Endothelial cell of umbilical vein (primary cell): ENCODE data around the gene KIAA0825. TPM values are rescaled to one million over a fixed set of nuclear protein-coding genes. Genes with fewer than 3 reads are reported as not detected.

Source experiments
- BruUV-seq: library from RNA; stranded (reverse); fragments of 400-500 nt; replicated peaks from 2 replicates; lab custom pipeline; 2021; lab: Mats Ljungman, UMichigan
- CTCF ChIA-PET: fragments of 300-600, 350-600 bp; sonication (Branson Sonifier 250); formaldehyde crosslinking; loops from one replicate; lab custom pipeline; 2021; ENCODE audit warnings: antibody characterized with exemption, inconsistent platforms; lab: Charles Lee
- POLR2A ChIA-PET: fragments of 300-600, 350-600 bp; sonication (Branson Sonifier 250); formaldehyde crosslinking; loops from one replicate; lab custom pipeline; 2021; ENCODE audit warnings: antibody characterized with exemption, inconsistent platforms; lab: Charles Lee
- DNase-seq: peaks from one replicate; pipeline ENCODE4 v3.0.0-alpha.2; 2011; ENCODE audit warnings: low read depth, low spot score
- FAIRE-seq: peaks from 2 replicates; lab custom pipeline; 2011; peaks lifted over from hg19 to GRCh38; lab: Jason Lieb, UNC
- H2AFZ ChIP-seq: 2 replicates; pipeline ENCODE4 v1.6.0; 2012; ENCODE audit warnings: low read depth, low read length, control low read depth, inconsistent platforms
- H3K27ac ChIP-seq: 2 replicates; pipeline ENCODE4 v1.5.1; 2011; ENCODE audit warnings: low read depth, mild to moderate bottlenecking, control low read depth, low read length, moderate library complexity; ENCODE audit not compliant: insufficient read depth
- H3K27me3 ChIP-seq, 2 experiments: 2 replicates each; pipeline versions ENCODE4 v1.6.0 to v1.6.1; 2011; ENCODE audit warnings: low read length in 2 of 2, mixed read lengths in 1 of 2; ENCODE audit not compliant: control insufficient read depth in 2 of 2, insufficient read depth in 2 of 2
- H3K36me3 ChIP-seq, 2 experiments: 2 replicates in 1 of 2; 3 replicates in 1 of 2; pipeline ENCODE4 v1.5.1; 2011; ENCODE audit warnings: low read length in 2 of 2, mild to moderate bottlenecking in 1 of 2, moderate library complexity in 1 of 2; ENCODE audit not compliant: control insufficient read depth in 2 of 2, insufficient read depth in 2 of 2; ENCODE audit errors: extremely low read depth in 1 of 2
- H3K4me1 ChIP-seq: 3 replicates; pipeline ENCODE4 v1.5.1; 2011; ENCODE audit warnings: mild to moderate bottlenecking, low read length; ENCODE audit not compliant: control insufficient read depth, insufficient read depth; ENCODE audit errors: extremely low read depth
- H3K4me2 ChIP-seq: 2 replicates; pipeline ENCODE4 v1.6.1; 2011; ENCODE audit warnings: low read length, control low read depth, mixed read lengths; ENCODE audit not compliant: insufficient read depth
- H3K4me3 ChIP-seq, 3 experiments: fragments of 200-600 bp in 1 of 3; sonication (generic), shearing (Covaris generic) in 1 of 3; replicated peaks in 1 of 3; 2 replicates each; pipeline ENCODE4 v1.5.1; 2011 to 2016; ENCODE audit warnings: control low read depth in 3 of 3, low read length in 3 of 3, mild to moderate bottlenecking in 2 of 3, inconsistent platforms in 1 of 3, low read depth in 1 of 3, moderate library complexity in 1 of 3; ENCODE audit not compliant: insufficient read depth in 1 of 3
- H3K79me2 ChIP-seq: 2 replicates; pipeline ENCODE4 v1.6.0; 2012; ENCODE audit warnings: low read length, inconsistent platforms; ENCODE audit not compliant: control insufficient read depth, insufficient read depth
- H3K9ac ChIP-seq: replicated peaks from 2 replicates; pipeline ENCODE3; 2011; ENCODE audit warnings: low read length, control low read depth; ENCODE audit not compliant: insufficient read depth; ENCODE audit errors: extremely low read depth
- H3K9me1 ChIP-seq: replicated peaks from 3 replicates; pipeline ENCODE4 v1.6.0; 2011; ENCODE audit warnings: mild to moderate bottlenecking, low read length; ENCODE audit not compliant: control insufficient read depth, insufficient read depth; ENCODE audit errors: extremely low read depth
- H3K9me3 ChIP-seq: replicated peaks from 2 replicates; pipeline ENCODE4 v1.5.1; 2012; ENCODE audit warnings: low read length, inconsistent platforms; ENCODE audit not compliant: control insufficient read depth, insufficient read depth
- H4K20me1 ChIP-seq: replicated peaks from 2 replicates; pipeline ENCODE3; 2011; ENCODE audit warnings: mild to moderate bottlenecking, low read length; ENCODE audit not compliant: control insufficient read depth, insufficient read depth; ENCODE audit errors: extremely low read depth
- CTCF ChIP-seq, 2 donors: IDR thresholded peaks; 1 replicate in 1 of 2; 2 replicates in 1 of 2; pipeline ENCODE4 v1.5.1; 2011; ENCODE audit warnings: low read length in 2 of 2, mild to moderate bottlenecking in 2 of 2, moderate library complexity in 2 of 2, control low read depth in 1 of 2, inconsistent platforms in 1 of 2, low read depth in 1 of 2; ENCODE audit not compliant: insufficient read depth in 1 of 2; ENCODE audit errors: extremely low read depth in 1 of 2
- EZH2 ChIP-seq: IDR thresholded peaks from 2 replicates; pipeline ENCODE4 v1.6.1; 2012; ENCODE audit warnings: borderline replicate concordance, low read depth, mild to moderate bottlenecking, moderate library complexity, low read length, inconsistent platforms; ENCODE audit not compliant: severe bottlenecking
- FOS ChIP-seq: IDR thresholded peaks from 2 replicates; pipeline ENCODE4 v1.6.1; 2011; ENCODE audit warnings: mild to moderate bottlenecking, low read length, moderate library complexity, borderline replicate concordance; ENCODE audit not compliant: insufficient read depth
- GATA2 ChIP-seq: IDR thresholded peaks from 2 replicates; pipeline ENCODE4 v1.7.0; 2011; ENCODE audit warnings: low read depth, mild to moderate bottlenecking, moderate library complexity, mixed read lengths, low read length; ENCODE audit not compliant: insufficient read length, insufficient read depth
- JUN ChIP-seq: IDR thresholded peaks from 2 replicates; pipeline ENCODE4 v1.6.1; 2011; ENCODE audit warnings: borderline replicate concordance, low read depth; ENCODE audit not compliant: insufficient read length, insufficient read depth
- MAX ChIP-seq: IDR thresholded peaks from 2 replicates; pipeline ENCODE4 v1.6.1; 2011; ENCODE audit not compliant: insufficient read depth, insufficient read length
- MYC ChIP-seq: IDR thresholded peaks from one replicate; pipeline ENCODE4 v1.6.1; 2011; ENCODE audit warnings: mild to moderate bottlenecking, low read depth, low read length
- POLR2A ChIP-seq: IDR thresholded peaks from 2 replicates; pipeline ENCODE4 v1.6.1; 2012; ENCODE audit warnings: low read depth, mild to moderate bottlenecking, control low read depth, low read length
- POLR2AphosphoS5 ChIP-seq: IDR thresholded peaks from 2 replicates; pipeline ENCODE4 v1.6.1; 2012; ENCODE audit warnings: low read depth, mild to moderate bottlenecking, control low read depth, low read length, moderate library complexity; ENCODE audit not compliant: insufficient read depth
- dilution Hi-C: fragments of 300-500 bp; cut with MboI; formaldehyde crosslinking; loops from one replicate; pipeline ENCODE4 v1.15.0; 2019; ENCODE audit warnings: low sequenced_read_pairs; ENCODE audit not compliant: extremely low pct_ligation_motif_present
- intact Hi-C: fragments of 100-400 bp; cut with micrococcal nuclease; formaldehyde crosslinking; loops from one replicate; pipeline ENCODE4 v1.10.0; 2022
- polyA plus RNA-seq, 4 experiments: library from polyadenylated mRNA; depleted of rRNA in 3 of 4; stranded (reverse) in 3 of 4; unstranded in 1 of 4; fragments of >200 nt; gene quantifications; 2 replicates each; pipeline versions ENCODE4 v1.2.1 to v1.2.3, GENCODE V29; 2011 to 2012; ENCODE audit warnings: missing spikeins in 1 of 4
- total RNA-seq: library from RNA; stranded (reverse); gene quantifications from 2 replicates; pipeline ENCODE4 v1.2.3, GENCODE V29; 2021

KIAA0825 gene
- total and polyA plus RNA-seq, 2 donors (not counting 3 experiments of a cell fraction or from before 2014, with no cell fraction given): 0.15 to 1.1 TPM

DNA sequence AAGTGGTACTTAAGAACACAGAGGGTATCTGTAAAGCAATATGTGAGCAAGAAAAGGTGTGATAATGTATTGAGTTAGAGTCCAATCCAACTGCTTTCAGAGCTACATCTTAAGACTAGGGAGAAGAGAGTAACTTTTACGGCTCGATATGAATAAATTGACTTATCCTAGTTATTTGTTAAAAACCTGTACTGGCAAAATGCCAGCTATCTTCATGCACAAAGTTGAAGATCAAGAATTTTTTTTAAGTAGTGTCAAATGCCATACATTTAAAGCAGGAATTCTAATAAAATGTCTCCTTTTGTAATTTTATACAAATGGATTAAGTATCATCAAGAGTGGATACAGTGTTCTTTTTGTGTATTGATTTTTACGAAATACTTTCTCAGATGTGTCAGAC, 305.2 kb downstream of the KIAA0825 start:
- Histone ChIP-seq H3K4me2 (no peak overlapping the region), H3K79me2 (no peaks in the 10 kb centered on the region), H3K27ac (no peak overlapping the region), H3K9me3 (no peaks in the 10 kb centered on the region), H4K20me1 (no peaks in the 10 kb centered on the region), H3K4me3 (no peak overlapping the region), H3K4me1 (no peaks in the 10 kb centered on the region), H3K36me3 (no peaks in the 10 kb centered on the region), H3K9me1 (no peaks in the 10 kb centered on the region), H3K27me3 (no peaks in the 10 kb centered on the region), H3K9ac (no peak overlapping the region), H2AFZ (no peak overlapping the region)
- intact Hi-C loops (no loop called here), dilution Hi-C loops (no loop called here)
- ChIA-PET CTCF (no interaction called here), POLR2A (no interaction called here)
- DNase-seq: no peak
- no TSS peak for BruUV-seq
- FAIRE-seq: no peak
- TF ChIP-seq EZH2: no peak
- TF ChIP-seq MYC: no peak
- TF ChIP-seq FOS: no peak
- TF ChIP-seq POLR2AphosphoS5: no peak
- no peak for TF ChIP-seq POLR2A
- no peak for TF ChIP-seq GATA2
- no peak for TF ChIP-seq JUN

DNA sequence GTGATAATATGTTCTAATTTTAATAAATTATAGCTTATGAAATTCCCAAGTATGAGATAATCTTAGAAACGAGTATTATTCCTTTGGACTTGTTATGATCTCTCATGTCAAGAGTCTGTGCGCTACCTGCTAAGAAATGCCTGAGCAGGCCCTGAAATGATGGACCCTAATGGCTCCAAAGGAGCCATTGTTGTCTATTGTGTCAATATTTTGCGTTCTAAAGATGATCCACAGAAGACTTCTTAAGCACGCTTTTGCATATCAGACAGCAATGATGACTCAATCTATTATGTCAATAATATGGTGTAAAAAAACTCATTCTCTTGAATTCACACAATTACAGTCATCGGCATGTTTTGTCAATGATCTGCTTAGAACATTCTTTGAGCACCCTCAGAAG, 306.1 kb downstream of the KIAA0825 start:
- H3K9ac ChIP-seq: no peak overlapping the region
- no peak overlapping the region for H3K27ac ChIP-seq
- BruUV-seq: no TSS peak
- H3K4me2 ChIP-seq: no peak overlapping the region
- H4K20me1 ChIP-seq: no peaks in the 10 kb centered on the region
- H3K9me1 ChIP-seq: no peaks in the 10 kb centered on the region
- TF ChIP-seq CTCF (IDR thresholded peaks at IDR 0.05; ENCODE audit: extremely low read depth in 1 of 2, insufficient read depth in 1 of 2, low read depth in 1 of 2, low read length in 2 of 2): no peak
- no peak for TF ChIP-seq MYC
- TF ChIP-seq POLR2A: no peak
- TF ChIP-seq GATA2: no peak
- no peak for TF ChIP-seq FOS
- TF ChIP-seq EZH2: no peak
- no peak for TF ChIP-seq MAX
- TF ChIP-seq JUN: no peak
- ChIA-PET POLR2A (interaction anchor here (0.6 kb wide), 1 partner anchor 192 kb away, joined by 4 read pairs; no protein-coding TSS in a partner anchor), CTCF (no interaction called here)
- intact Hi-C loops (no loop called here), dilution Hi-C loops (no loop called here)
- H3K36me3 ChIP-seq: no peaks in the 10 kb centered on the region
- no peak overlapping the region for H2AFZ ChIP-seq
- FAIRE-seq: no peak
- H3K9me3 ChIP-seq: no peaks in the 10 kb centered on the region
- no peaks in the 10 kb centered on the region for H3K79me2 ChIP-seq
- no peak overlapping the region for H3K4me3 ChIP-seq
- H3K27me3 ChIP-seq: no peaks in the 10 kb centered on the region
- DNase-seq: no peak
- H3K4me1 ChIP-seq: no peaks in the 10 kb centered on the region
